GM19240 (cell line): Measurements from ENCODE around the gene NCMAP.

ENCODE experiments used
- DNase-seq: peaks from one replicate; pipeline ENCODE4 v3.0.0; 2011; ENCODE audit warnings: low spot score; ENCODE audit not compliant: insufficient read length

The NCMAP gene

GRCh38 chr1:24621121-24621520, 65.2 kb downstream of the NCMAP start:
- no peak for DNase-seq

- DNase-seq, result no peak
These were observed 66.3 kb downstream of the NCMAP start for GRCh38 chr1:24622218-24622617.

GRCh38 chr1:24632832-24633175, 76.9 kb downstream of the NCMAP start:
- no peak for DNase-seq

GRCh38 chr1:24635195-24635843, 79.4 kb downstream of the NCMAP start:
- peak; percentile 27 for DNase-seq

- no peak for DNase-seq
These were observed 80.9 kb downstream of the NCMAP start for GRCh38 chr1:24636661-24637357.

GRCh38 chr1:24639094-24639493, 83.2 kb downstream of the NCMAP start:
- DNase-seq, result no peak

GRCh38 chr1:24639881-24640280, 84.0 kb downstream of the NCMAP start:
- DNase-seq, result no peak

- no peak for DNase-seq
These were observed 84.4 kb downstream of the NCMAP start for GRCh38 chr1:24640288-24640687.

- no peak for DNase-seq
These were observed 85.8 kb downstream of the NCMAP start for GRCh38 chr1:24641646-24642151.

- DNase-seq, result peak; percentile 88
These were observed 86.8 kb downstream of the NCMAP start, which contains the start of gene SRRM1 for GRCh38 chr1:24642481-24643362. TSS of gene SRRM1 (plus strand) at chr1:24643302. CDS start at chr1:24643327, 25 bp downstream.

GRCh38 chr1:24643363-24644099, 87.6 kb downstream of the NCMAP start:
- peak; percentile 12 for DNase-seq

GRCh38 chr1:24644100-24644384, 88.2 kb downstream of the NCMAP start:
- DNase-seq, result no peak

GRCh38 chr1:24648919-24649318, 93.0 kb downstream of the NCMAP start:
- no peak for DNase-seq

- no peak for DNase-seq
These were observed 96.5 kb downstream of the NCMAP start for GRCh38 chr1:24652382-24652781.

GRCh38 chr1:24654010-24654409, 98.1 kb downstream of the NCMAP start:
- DNase-seq, result no peak

- DNase-seq, result no peak
These were observed 100.2 kb downstream of the NCMAP start for GRCh38 chr1:24656046-24656445.

- no peak for DNase-seq
These were observed 101.9 kb downstream of the NCMAP start for GRCh38 chr1:24657781-24658180.
